HG03565 (cell line): ENCODE measurements around the gene GASK1A.

Experiments
- ATAC-seq: cut with Tn5 transposase; IDR thresholded peaks from one replicate; pipeline ENCODE4 v1.9.1; 2021; ENCODE audit warnings: mild to moderate bottlenecking, moderate library complexity; ENCODE audit not compliant: unreplicated experiment

GASK1A gene

GRCh38 chr3:42982645-42983412, 3.7 kb downstream of the GASK1A start:
- ATAC-seq: no peak

GRCh38 chr3:42983927-42984326, 4.8 kb downstream of the GASK1A start:
- no peak for ATAC-seq

- no peak for ATAC-seq
Measured at GRCh38 chr3:42984701-42985100, 5.6 kb downstream of the GASK1A start.

- ATAC-seq: no peak
Measured at GRCh38 chr3:42988097-42988496, 9.0 kb downstream of the GASK1A start.

GRCh38 chr3:42988566-42988965, 9.5 kb downstream of the GASK1A start:
- no peak for ATAC-seq

GRCh38 chr3:42991341-42992315, 12.5 kb downstream of the GASK1A start:
- ATAC-seq: no peak

GRCh38 chr3:42994595-42994994, 15.5 kb downstream of the GASK1A start:
- ATAC-seq: no peak

- ATAC-seq: no peak
Measured at GRCh38 chr3:42996021-42996420, 16.9 kb downstream of the GASK1A start.

- no peak for ATAC-seq
Measured at GRCh38 chr3:42996633-42997075, 17.5 kb downstream of the GASK1A start.

- no peak for ATAC-seq
Measured at GRCh38 chr3:42999212-42999611, 20.1 kb downstream of the GASK1A start.

- no peak for ATAC-seq
Measured at GRCh38 chr3:42999632-43000031, 20.5 kb downstream of the GASK1A start.

GRCh38 chr3:43000387-43000786, 21.3 kb downstream of the GASK1A start:
- no peak for ATAC-seq

- ATAC-seq: no peak
Measured at GRCh38 chr3:43001094-43001553, 22.0 kb downstream of the GASK1A start.

GRCh38 chr3:43001556-43002121, 22.5 kb downstream of the GASK1A start:
- ATAC-seq: no peak

GRCh38 chr3:43004282-43004681, 25.2 kb downstream of the GASK1A start:
- ATAC-seq: no peak

- ATAC-seq: no peak
Measured at GRCh38 chr3:43005253-43005652, 26.1 kb downstream of the GASK1A start.

- no peak for ATAC-seq
Measured at GRCh38 chr3:43005981-43006380, 26.9 kb downstream of the GASK1A start.

GRCh38 chr3:43006825-43007224, 27.7 kb downstream of the GASK1A start:
- no peak for ATAC-seq

- ATAC-seq: no peak
Measured at GRCh38 chr3:43009547-43009946, 30.4 kb downstream of the GASK1A start.

GRCh38 chr3:43010638-43011037, 31.5 kb downstream of the GASK1A start:
- no peak for ATAC-seq

- no peak for ATAC-seq
Measured at GRCh38 chr3:43011638-43012037, 32.5 kb downstream of the GASK1A start.
